Esophagus muscularis mucosa (tissue), 4 donors: ENCODE measurements around the gene CENPX. TPM values are rescaled to one million over a fixed set of nuclear protein-coding genes. Genes with fewer than 3 reads are reported as not detected.

ENCODE experiments used
- DNase-seq: peaks from one replicate; pipeline ENCODE4 v3.0.0-alpha.2; 2017; ENCODE audit errors: extremely low spot score
- H3K27ac ChIP-seq, 4 donors: fragments of 200-600 bp; sonication (generic); replicated peaks in 1 of 4; 1 replicate in 3 of 4; 2 replicates in 1 of 4; pipeline ENCODE4 v1.5.1; 2016 to 2019; ENCODE audit warnings: mild to moderate bottlenecking in 1 of 4
- H3K27me3 ChIP-seq, 4 donors: fragments of 200-600 bp; sonication (generic); one replicate each; pipeline versions ENCODE4 v1.5.1 to v1.6.0; 2016 to 2019
- H3K36me3 ChIP-seq, 4 donors: fragments of 200-600 bp; sonication (generic); one replicate each; pipeline ENCODE4 v1.5.1; 2016 to 2019
- H3K4me1 ChIP-seq, 4 donors: fragments of 200-600 bp; sonication (generic); one replicate each; pipeline ENCODE4 v1.5.1; 2016 to 2019
- H3K4me3 ChIP-seq, 4 donors: fragments of 200-600 bp; sonication (generic); 1 replicate in 2 of 4; 2 replicates in 2 of 4; pipeline ENCODE4 v1.5.1; 2016 to 2019; ENCODE audit warnings: mild to moderate bottlenecking in 4 of 4, moderate library complexity in 1 of 4
- H3K9me3 ChIP-seq, 4 donors: fragments of 200-600 bp; sonication (generic); 1 replicate in 3 of 4; 2 replicates in 1 of 4; pipeline ENCODE4 v1.5.1; 2016 to 2019
- EP300 ChIP-seq: sonication (generic); formaldehyde crosslinking; IDR thresholded peaks from one replicate; pipeline ENCODE4 v1.6.1; 2017; ENCODE audit warnings: antibody characterized with exemption
- POLR2A ChIP-seq: fragments of 450-650 bp; IDR thresholded peaks from one replicate; pipeline ENCODE4 v1.6.1; 2017; ENCODE audit warnings: antibody characterized with exemption, moderate library complexity, mild to moderate bottlenecking, low read depth
- POLR2AphosphoS5 ChIP-seq, 2 donors: sonication (generic); formaldehyde crosslinking; IDR thresholded peaks; one replicate each; pipeline ENCODE4 v1.6.1; 2017; ENCODE audit warnings: antibody characterized with exemption in 2 of 2
- WGBS: methylation state at CpG from one replicate; pipeline ENCODE4 v1.1.5; 2018; 5-methylcytosine and 5-hydroxymethylcytosine counted together
- intact Hi-C: fragments of 100-400 bp; cut with DNase I; formaldehyde crosslinking; loops from one replicate; pipeline ENCODE4 v1.15.1; 2023
- total RNA-seq, 4 donors: library from RNA; depleted of rRNA; stranded (reverse); fragments of >200 nt; gene quantifications; one replicate each; pipeline versions ENCODE4 v1.1.0 to v1.2.1, GENCODE V29; 2016
- TF ChIP-seq, protein P1 (sequence below), 3 experiments: fragments of 200-600 bp in 2 of 3; fragments of 450-650 bp in 1 of 3; sonication (generic) in 2 of 3; IDR thresholded peaks; one replicate each; pipeline ENCODE4 v1.5.1; 2017 to 2019; ENCODE audit warnings: antibody characterized with exemption in 3 of 3, mild to moderate bottlenecking in 2 of 3, moderate library complexity in 1 of 3

Gene CENPX
- total RNA-seq, 4 donors from 2014 or later, result 62.5 to 109 (median 95.5) TPM

DNA sequence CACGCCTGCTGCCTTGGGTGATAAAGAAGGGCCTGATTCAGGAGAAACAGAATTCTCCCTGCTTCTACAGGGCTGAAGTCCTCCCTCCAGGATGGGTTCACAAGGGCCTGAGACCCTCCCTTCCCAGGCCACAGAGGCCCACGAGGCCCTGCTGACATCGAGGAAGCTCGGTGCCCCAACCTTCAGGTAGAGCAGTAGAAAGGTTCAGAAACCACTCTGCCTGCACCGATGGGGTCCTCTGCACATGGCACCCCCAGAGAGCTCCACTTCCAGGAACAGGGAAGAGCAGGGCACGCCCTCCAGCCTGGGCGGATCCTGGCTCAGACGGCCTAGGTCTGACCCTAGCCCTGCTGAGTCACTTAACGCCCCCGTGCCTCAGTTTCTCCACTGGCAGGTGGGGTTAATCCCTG is 773 bp downstream of the CENPX start:
- Histone ChIP-seq H3K27me3 (no peaks in the 10 kb centered on the region), H3K4me3 (peak overlapping the region; percentile 83 to 96 (median 86)), H3K27ac (peak overlapping the region; percentile 64 to 83 (median 75)), H3K9me3 (no peaks in the 10 kb centered on the region), H3K36me3 (peaks cover 3 to 34% (median 19%) of the 10 kb centered on the region in 4 donors), H3K4me1 (peaks cover 26 to 50% (median 38%) of the 10 kb centered on the region in 4 donors)
- TF ChIP-seq POLR2A (no peak), POLR2AphosphoS5 (IDR thresholded peaks at IDR 0.05) (no peak), EP300 (no peak)
- TF ChIP-seq, protein P1, sequence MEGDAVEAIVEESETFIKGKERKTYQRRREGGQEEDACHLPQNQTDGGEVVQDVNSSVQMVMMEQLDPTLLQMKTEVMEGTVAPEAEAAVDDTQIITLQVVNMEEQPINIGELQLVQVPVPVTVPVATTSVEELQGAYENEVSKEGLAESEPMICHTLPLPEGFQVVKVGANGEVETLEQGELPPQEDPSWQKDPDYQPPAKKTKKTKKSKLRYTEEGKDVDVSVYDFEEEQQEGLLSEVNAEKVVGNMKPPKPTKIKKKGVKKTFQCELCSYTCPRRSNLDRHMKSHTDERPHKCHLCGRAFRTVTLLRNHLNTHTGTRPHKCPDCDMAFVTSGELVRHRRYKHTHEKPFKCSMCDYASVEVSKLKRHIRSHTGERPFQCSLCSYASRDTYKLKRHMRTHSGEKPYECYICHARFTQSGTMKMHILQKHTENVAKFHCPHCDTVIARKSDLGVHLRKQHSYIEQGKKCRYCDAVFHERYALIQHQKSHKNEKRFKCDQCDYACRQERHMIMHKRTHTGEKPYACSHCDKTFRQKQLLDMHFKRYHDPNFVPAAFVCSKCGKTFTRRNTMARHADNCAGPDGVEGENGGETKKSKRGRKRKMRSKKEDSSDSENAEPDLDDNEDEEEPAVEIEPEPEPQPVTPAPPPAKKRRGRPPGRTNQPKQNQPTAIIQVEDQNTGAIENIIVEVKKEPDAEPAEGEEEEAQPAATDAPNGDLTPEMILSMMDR (IDR thresholded peaks at IDR 0.05), result no peak
- WGBS, result 0% methylated on average over 1 of the region's 10 CpGs
- intact Hi-C loops, result loop anchor here (1.0 kb wide), 1 partner anchor 63 kb away; no protein-coding TSS in a partner anchor
- no peak for DNase-seq

DNA sequence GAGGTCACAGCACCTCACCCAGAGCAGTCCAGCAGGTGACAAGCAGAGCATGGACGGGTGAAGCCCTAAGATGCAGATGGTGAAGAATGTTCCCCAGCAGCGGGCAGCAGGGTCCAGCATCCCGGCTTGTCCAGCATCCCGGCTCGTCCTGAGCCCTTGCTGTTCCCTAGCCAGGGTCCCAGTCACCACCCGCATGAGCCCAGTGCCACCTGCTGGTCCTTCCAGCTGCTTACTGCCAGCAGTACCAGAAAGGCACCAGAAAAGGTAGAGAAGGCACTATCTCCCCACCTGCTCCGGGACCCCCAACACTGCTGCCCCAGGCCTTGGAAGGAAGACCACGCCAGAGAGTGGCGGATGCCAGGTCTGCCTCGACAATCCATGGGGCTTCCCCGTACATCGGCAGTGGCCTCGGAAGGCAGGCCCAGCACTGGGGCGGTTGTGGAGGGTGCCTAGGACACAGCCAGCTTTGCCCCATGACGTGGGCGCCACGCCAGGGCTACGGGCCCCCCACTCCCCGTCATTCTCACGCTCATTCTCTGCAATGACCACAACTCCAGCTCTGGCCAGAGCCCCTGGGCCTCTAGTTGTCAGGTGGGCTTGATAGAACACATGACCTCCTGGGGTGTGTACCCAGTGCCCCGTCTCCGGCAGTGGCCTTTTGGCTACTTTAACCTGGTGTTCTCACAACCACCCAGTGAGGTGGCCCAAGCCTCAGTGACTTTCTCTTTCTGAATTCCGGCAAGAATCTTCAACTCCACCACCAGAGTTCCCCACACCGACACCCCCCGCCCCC is 1.4 kb downstream of the CENPX start:
- peak overlapping the region in 1 of 4 donors; percentile 83 for H3K27ac ChIP-seq
- H3K27me3 ChIP-seq, result no peaks in the 10 kb centered on the region
- H3K4me3 ChIP-seq, result peak overlapping the region; percentile 83 to 96 (median 86)
- TF ChIP-seq, protein P1 (IDR thresholded peaks at IDR 0.05), result peak; percentile 53 to 75 (median 70)
- TF ChIP-seq POLR2A, result no peak
- H3K9me3 ChIP-seq, result no peaks in the 10 kb centered on the region
- H3K4me1 ChIP-seq, result peaks cover 26 to 50% (median 38%) of the 10 kb centered on the region in 4 donors
- intact Hi-C loops, result loop anchor here (1.0 kb wide), 1 partner anchor 62 kb away; no protein-coding TSS in a partner anchor
- DNase-seq, result no peak
- peaks cover 3 to 31% (median 18%) of the 10 kb centered on the region in 4 donors for H3K36me3 ChIP-seq
- WGBS, result 37% methylated on average over 20 of the region's 25 CpGs

DNA sequence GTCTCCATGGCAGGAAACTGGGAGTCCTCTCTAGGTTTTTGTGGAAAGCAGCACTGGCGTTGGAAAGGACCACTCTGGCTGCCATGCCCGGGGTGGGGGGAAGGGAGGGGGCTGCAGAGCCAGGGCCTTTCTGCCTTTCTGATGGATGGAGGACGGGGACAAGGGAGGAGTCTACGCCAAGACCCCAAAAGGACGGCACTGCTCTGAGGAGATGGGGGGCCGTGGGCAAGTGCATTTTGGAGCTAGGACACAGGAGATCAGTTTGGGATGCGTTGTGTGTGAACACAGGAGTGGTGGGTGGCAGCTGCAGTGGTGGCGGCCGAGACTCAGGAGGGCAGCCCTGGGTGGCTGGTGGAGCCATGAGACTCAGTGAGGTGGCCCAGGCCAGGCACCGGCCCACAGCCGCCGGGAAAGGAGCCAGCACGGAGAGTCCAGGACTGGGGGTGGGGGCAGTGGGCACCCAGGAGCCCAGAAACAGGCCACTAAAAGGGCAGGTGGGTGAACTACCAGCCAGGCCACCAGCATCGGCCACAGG is 2.0 kb downstream of the CENPX start:
- H3K36me3 ChIP-seq, result peaks cover 3 to 30% (median 18%) of the 10 kb centered on the region in 4 donors
- H3K4me3 ChIP-seq, result no peak overlapping the region
- no peak for DNase-seq
- intact Hi-C loops, result loop anchor here (1.0 kb wide), 1 partner anchor 61 kb away; no protein-coding TSS in a partner anchor
- H3K27me3 ChIP-seq, result no peaks in the 10 kb centered on the region
- WGBS, result 72% methylated on average over 13 of the region's 14 CpGs
- H3K9me3 ChIP-seq, result no peaks in the 10 kb centered on the region
- TF ChIP-seq POLR2A (no peak), EP300 (no peak), POLR2AphosphoS5 (IDR thresholded peaks at IDR 0.05) (no peak)
- TF ChIP-seq, protein P1 (IDR thresholded peaks at IDR 0.05), result no peak
- no peak overlapping the region for H3K27ac ChIP-seq
- peaks cover 26 to 50% (median 38%) of the 10 kb centered on the region in 4 donors for H3K4me1 ChIP-seq

DNA sequence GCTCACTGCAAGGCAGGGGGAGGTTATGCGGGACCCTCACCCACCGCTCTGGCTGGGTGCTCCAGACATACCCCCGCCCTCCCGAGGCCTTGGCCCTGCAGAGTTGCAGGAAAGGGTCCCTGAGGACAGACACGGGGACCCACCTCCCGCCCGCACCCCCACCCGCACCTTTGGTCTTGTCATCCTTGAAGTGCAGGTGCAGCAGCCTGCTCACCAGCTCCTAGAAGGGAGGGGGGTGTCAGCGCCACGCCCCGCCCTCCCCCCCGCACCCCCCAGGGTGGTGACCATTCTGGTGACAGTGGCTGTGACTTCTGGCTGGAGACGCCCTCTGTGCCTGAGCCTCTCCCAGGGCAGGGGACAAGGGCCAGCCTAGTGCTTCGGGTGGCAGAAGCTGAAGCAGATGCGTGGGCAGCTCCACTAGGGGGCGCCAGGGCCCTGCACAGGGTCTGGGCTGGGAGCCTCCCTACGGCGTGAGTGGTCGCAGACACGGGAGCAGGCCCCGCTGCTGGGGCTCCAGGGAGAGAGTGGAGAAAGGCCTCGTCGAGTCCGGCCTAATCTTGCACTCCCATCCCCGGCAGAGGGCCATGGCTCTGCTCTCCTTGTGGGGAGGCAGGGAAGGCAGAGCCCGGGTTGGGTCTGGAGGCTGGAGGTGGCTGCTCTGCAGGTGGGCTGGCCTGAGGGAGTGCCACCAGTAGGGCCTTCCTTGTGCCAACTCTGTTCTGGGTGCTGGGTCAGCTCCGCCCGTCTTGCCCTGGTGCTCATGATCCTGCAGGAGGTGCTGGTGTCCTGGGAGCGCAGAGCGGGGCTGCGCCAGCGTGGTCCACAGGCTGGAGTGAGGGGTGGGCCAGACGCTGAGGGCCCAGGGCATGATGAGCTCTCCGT is 2.7 kb downstream of the CENPX start:
- H3K36me3 ChIP-seq, result peaks cover 3 to 25% (median 18%) of the 10 kb centered on the region in 4 donors
- H3K27ac ChIP-seq, result no peak overlapping the region
- peaks cover 26 to 48% (median 38%) of the 10 kb centered on the region in 4 donors for H3K4me1 ChIP-seq
- H3K4me3 ChIP-seq, result no peak overlapping the region
- no peaks in the 10 kb centered on the region for H3K9me3 ChIP-seq
- intact Hi-C loops, result no loop called here
- TF ChIP-seq POLR2AphosphoS5 (IDR thresholded peaks at IDR 0.05), result no peak
- TF ChIP-seq, protein P1 (IDR thresholded peaks at IDR 0.05), result peak; percentile 39 to 80 (median 58)
- TF ChIP-seq POLR2A, result no peak
- WGBS, result 55% methylated on average over 16 of the region's 34 CpGs
- DNase-seq, result no peak
- no peaks in the 10 kb centered on the region for H3K27me3 ChIP-seq
